Fibroblast of lung (primary cell): ENCODE data around the gene MYH9. TPM values are rescaled to one million over a fixed set of nuclear protein-coding genes. Genes with fewer than 3 reads are reported as not detected.

Experiments used
- DNase-seq, 2 donors: peaks; one replicate each; pipeline versions ENCODE4 v3.0.0 to v3.0.0-alpha.2; 2010; ENCODE audit warnings: low read depth in 2 of 2
- H2AFZ ChIP-seq: 2 replicates; pipeline ENCODE4 v1.5.1; 2012; ENCODE audit warnings: low read length, control low read depth, inconsistent platforms
- H3K27ac ChIP-seq: 2 replicates; pipeline ENCODE4 v1.5.1; 2011; ENCODE audit warnings: low read length, control low read depth; ENCODE audit not compliant: insufficient read depth
- H3K27me3 ChIP-seq: 2 replicates; pipeline ENCODE4 v1.5.1; 2011; ENCODE audit warnings: mild to moderate bottlenecking, low read length; ENCODE audit not compliant: control insufficient read depth, insufficient read depth
- H3K36me3 ChIP-seq: 2 replicates; pipeline ENCODE4 v1.5.1; 2011; ENCODE audit warnings: low read length; ENCODE audit not compliant: control insufficient read depth, insufficient read depth
- H3K4me1 ChIP-seq: 2 replicates; pipeline ENCODE4 v1.5.1; 2011; ENCODE audit warnings: low read length; ENCODE audit not compliant: control insufficient read depth, insufficient read depth; ENCODE audit errors: extremely low read depth
- H3K4me2 ChIP-seq: 2 replicates; pipeline ENCODE4 v1.5.1; 2011; ENCODE audit warnings: low read length, control low read depth; ENCODE audit not compliant: insufficient read depth; ENCODE audit errors: extremely low read depth
- H3K4me3 ChIP-seq, 4 experiments: fragments of 200-600 bp in 1 of 4; sonication (generic) in 1 of 4; replicated peaks in 1 of 4; 2 replicates each; pipeline ENCODE4 v1.5.1; 2011 to 2016; ENCODE audit warnings: low read length in 4 of 4, low read depth in 3 of 4, mild to moderate bottlenecking in 3 of 4, control low read depth in 2 of 4, inconsistent platforms in 1 of 4, mixed read lengths in 1 of 4; ENCODE audit not compliant: insufficient read depth in 1 of 4; ENCODE audit errors: control extremely low read depth in 1 of 4
- H3K79me2 ChIP-seq: 2 replicates; pipeline ENCODE4 v1.5.1; 2012; ENCODE audit warnings: mild to moderate bottlenecking, low read length, inconsistent platforms; ENCODE audit not compliant: control insufficient read depth, insufficient read depth
- H3K9ac ChIP-seq: 2 replicates; pipeline ENCODE4 v1.5.1; 2011; ENCODE audit warnings: mild to moderate bottlenecking, low read length, control low read depth; ENCODE audit not compliant: insufficient read depth
- H3K9me3 ChIP-seq: 2 replicates; pipeline ENCODE4 v1.5.1; 2012; ENCODE audit warnings: low read depth, low read length; ENCODE audit not compliant: control insufficient read depth, insufficient read depth
- H4K20me1 ChIP-seq: 2 replicates; pipeline ENCODE4 v1.5.1; 2011; ENCODE audit warnings: low read length; ENCODE audit not compliant: control insufficient read depth, insufficient read depth; ENCODE audit errors: extremely low read depth
- EZH2 ChIP-seq: IDR thresholded peaks from 2 replicates; pipeline ENCODE4 v1.5.1; 2012; ENCODE audit warnings: low read length, control low read depth, mild to moderate bottlenecking; ENCODE audit errors: missing control alignments
- polyA plus RNA-seq, 2 donors: library from polyadenylated mRNA; depleted of rRNA in 1 of 2; stranded (reverse) in 1 of 2; unstranded in 1 of 2; fragments of >200 nt; gene quantifications; 2 replicates each; pipeline ENCODE4 v1.2.1, GENCODE V29; 2011 to 2012; ENCODE audit warnings: missing spikeins in 1 of 2
- total RNA-seq: library from RNA; depleted of rRNA; stranded (reverse); fragments of >200 nt; gene quantifications from 2 replicates; pipeline ENCODE4 v1.2.1, GENCODE V29; 2014
- TF ChIP-seq, protein P1 (sequence below), 2 donors: IDR thresholded peaks in 1 of 2; conservative IDR thresholded peaks in 1 of 2; 1 replicate in 1 of 2; 2 replicates in 1 of 2; pipeline ENCODE4 v1.5.1; 2011 to 2012; ENCODE audit warnings: low read length in 2 of 2, control low read depth in 1 of 2, inconsistent platforms in 1 of 2, low read depth in 1 of 2, mild to moderate bottlenecking in 1 of 2

MYH9 gene
- total and polyA plus RNA-seq, 2 donors (not counting 1 experiment from before 2014, with no cell fraction given): 677 to 796 TPM

DNA sequence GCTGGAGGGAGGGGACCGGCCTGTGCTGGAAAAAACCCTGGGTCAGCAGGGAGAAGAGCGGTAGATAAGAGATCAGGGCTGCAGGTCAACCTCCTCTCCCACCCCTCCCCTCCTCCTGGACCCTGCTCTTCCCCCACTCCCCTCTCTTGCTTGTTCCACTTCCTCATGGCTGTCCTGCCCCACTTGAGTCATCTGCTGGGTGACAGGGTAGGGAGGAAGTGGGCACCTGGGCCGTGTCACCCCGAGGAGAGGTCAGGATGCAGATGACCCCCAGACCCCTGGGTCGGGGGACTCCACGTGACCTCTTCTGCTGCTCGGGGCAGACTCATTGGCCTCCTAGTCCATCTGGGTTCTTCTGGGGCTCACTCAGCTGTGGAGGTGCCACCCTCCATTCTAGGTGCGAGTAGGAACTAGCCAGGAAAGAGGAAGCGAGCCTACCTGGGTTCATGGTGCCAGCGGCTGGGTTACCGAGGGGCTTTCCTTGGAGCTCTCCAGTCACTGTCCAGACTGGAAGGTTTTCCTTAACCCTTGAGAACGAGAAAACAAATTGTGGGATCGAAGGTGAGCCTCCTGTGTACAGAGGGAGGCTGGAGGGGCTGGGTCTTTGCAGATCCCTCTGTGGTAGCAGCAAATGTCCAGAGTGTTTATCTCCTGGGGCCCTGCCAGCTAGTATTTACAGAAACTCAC lies 154.9 kb downstream of the MYH9 start:
- Histone ChIP-seq H3K4me3 (no peak overlapping the region), H3K36me3 (peaks cover 8% of the 10 kb centered on the region), H3K4me1 (peaks cover 6% of the 10 kb centered on the region), H3K4me2 (no peak overlapping the region), H3K27me3 (no peaks in the 10 kb centered on the region), H3K79me2 (peaks cover 25% of the 10 kb centered on the region), H4K20me1 (no peaks in the 10 kb centered on the region), H3K9ac (no peak overlapping the region), H3K27ac (no peak overlapping the region), H2AFZ (no peak overlapping the region), H3K9me3 (no peaks in the 10 kb centered on the region)
- DNase-seq: no peak
- TF ChIP-seq EZH2: no peak
- TF ChIP-seq, protein P1, sequence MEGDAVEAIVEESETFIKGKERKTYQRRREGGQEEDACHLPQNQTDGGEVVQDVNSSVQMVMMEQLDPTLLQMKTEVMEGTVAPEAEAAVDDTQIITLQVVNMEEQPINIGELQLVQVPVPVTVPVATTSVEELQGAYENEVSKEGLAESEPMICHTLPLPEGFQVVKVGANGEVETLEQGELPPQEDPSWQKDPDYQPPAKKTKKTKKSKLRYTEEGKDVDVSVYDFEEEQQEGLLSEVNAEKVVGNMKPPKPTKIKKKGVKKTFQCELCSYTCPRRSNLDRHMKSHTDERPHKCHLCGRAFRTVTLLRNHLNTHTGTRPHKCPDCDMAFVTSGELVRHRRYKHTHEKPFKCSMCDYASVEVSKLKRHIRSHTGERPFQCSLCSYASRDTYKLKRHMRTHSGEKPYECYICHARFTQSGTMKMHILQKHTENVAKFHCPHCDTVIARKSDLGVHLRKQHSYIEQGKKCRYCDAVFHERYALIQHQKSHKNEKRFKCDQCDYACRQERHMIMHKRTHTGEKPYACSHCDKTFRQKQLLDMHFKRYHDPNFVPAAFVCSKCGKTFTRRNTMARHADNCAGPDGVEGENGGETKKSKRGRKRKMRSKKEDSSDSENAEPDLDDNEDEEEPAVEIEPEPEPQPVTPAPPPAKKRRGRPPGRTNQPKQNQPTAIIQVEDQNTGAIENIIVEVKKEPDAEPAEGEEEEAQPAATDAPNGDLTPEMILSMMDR (conservative IDR thresholded peaks at IDR 0.05 in 1 of 2, IDR thresholded peaks at IDR 0.05 in 1 of 2; ENCODE audit: low read depth in 1 of 2, low read length in 2 of 2): no peak

Other genes with a start within 250 kb of the MYH9 start
- gene APOL3, start 227.2 kb downstream of the MYH9 start, total RNA-seq: 32.4 and 42.3 TPM in 2 replicates
- 15.6 and 22.5 TPM in 2 replicates for gene APOL3, start 227.2 kb downstream of the MYH9 start, polyA plus RNA-seq
- 2.0 and 2.1 TPM in 2 replicates for gene APOL4, start 186.2 kb downstream of the MYH9 start, total RNA-seq
- 0.31 and 0.69 TPM in 2 replicates for gene APOL4, start 186.2 kb downstream of the MYH9 start, polyA plus RNA-seq
- gene APOL2, start 148.4 kb downstream of the MYH9 start, total RNA-seq: 36.2 and 49.5 TPM in 2 replicates
- gene APOL2, start 148.4 kb downstream of the MYH9 start, polyA plus RNA-seq: 29.2 and 38.0 TPM in 2 replicates
- 44.2 and 80.3 TPM in 2 replicates for gene APOL1, start 134.8 kb downstream of the MYH9 start, total RNA-seq
- gene APOL1, start 134.8 kb downstream of the MYH9 start, polyA plus RNA-seq: 24.6 and 40.0 TPM in 2 replicates
- 20.5 and 25.3 TPM in 2 replicates for gene TXN2, start 93.7 kb upstream of the MYH9 start, total RNA-seq
- gene TXN2, start 93.7 kb upstream of the MYH9 start, polyA plus RNA-seq: 118 and 164 TPM in 2 replicates
- gene FOXRED2, start 119.1 kb upstream of the MYH9 start, total RNA-seq: 3.3 and 8.7 TPM in 2 replicates
- gene FOXRED2, start 119.1 kb upstream of the MYH9 start, polyA plus RNA-seq: 3.8 and 8.8 TPM in 2 replicates
- 306 and 407 TPM in 2 replicates for gene EIF3D, start 141.2 kb upstream of the MYH9 start, total RNA-seq
- 267 and 318 TPM in 2 replicates for gene EIF3D, start 141.2 kb upstream of the MYH9 start, polyA plus RNA-seq